ENCODE data around the gene TIPIN. TPM values are rescaled to one million over a fixed set of nuclear protein-coding genes. Genes with fewer than 3 reads are reported as not detected.
"Not testable (repeated sequence)": the region's sequence is repeated elsewhere in the genome, so short reads cannot be mapped to it uniquely, and the experiment has no call there.

Gene TIPIN
- total RNA-seq, 4 donors from 2014 or later: 2.9 to 5.3 (median 3.8) TPM

DNA sequence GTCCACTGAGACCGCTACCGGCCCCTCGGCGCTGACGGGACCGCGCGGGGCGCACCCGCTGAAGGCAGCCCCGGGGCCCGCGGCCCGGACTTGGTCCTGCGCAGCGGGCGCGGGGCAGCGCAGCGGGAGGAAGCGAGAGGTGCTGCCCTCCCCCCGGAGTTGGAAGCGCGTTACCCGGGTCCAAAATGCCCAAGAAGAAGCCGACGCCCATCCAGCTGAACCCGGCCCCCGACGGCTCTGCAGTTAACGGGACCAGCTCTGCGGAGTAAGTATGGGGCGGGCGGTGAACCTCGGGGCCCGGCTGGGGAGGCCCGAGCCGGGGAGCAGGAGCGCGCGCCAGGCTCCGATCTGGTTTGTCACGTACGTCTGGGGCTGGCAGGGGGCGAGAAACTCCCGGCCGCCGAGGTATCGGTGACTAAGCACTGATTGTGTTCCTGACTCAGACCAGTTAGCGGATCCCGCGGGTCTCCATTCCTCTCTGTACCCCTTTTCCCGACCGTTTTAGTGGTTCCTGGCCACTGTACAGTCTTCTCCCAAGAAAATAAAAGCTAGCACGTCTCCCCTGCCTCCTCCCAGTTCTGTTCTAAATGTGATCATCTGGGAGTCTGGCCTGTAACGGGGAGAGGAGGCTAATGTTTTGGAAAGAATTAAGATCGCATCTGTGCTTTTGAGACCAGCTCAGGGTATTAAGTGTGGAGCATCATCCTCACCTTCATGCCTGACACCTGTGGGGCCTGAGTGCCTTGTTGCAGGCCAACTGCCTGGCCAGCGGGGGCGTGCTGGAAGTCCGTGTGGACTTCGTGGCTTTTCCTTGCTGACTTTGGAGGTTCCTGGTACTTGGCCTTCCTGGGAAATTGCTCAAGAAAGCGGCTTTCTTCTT lies 30.9 kb upstream of the TIPIN start:
- intact Hi-C loops (cut with DNase I): loop anchor here (2.0 kb wide), 1 partner anchor 117 kb away; the partner anchor contains the start of genes RPL4 and ZWILCH
- no peaks in the 10 kb centered on the region for H3K27me3 ChIP-seq

GRCh38 chr15:66386204-66387123 lies 30.0 kb upstream of the TIPIN start, which contains the start of gene MAP2K1:
TSS of gene MAP2K1 (plus strand) at chr15:66386912. CDS start at chr15:66387348, 436 bp downstream.
- peak within 1 kb of the TSS; percentile 92 to 99 (median 98) for H3K27ac ChIP-seq (replicated peaks in 1 of 4)
- TF ChIP-seq POLR2A (IDR thresholded peaks at IDR 0.05; ENCODE audit: low read depth) (peak; percentile 43), POLR2AphosphoS5 (IDR thresholded peaks at IDR 0.05) (peak; percentile 89 to 95), CTCF (IDR thresholded peaks at IDR 0.05) (peak; percentile 69 to 83 (median 71)), EP300 (IDR thresholded peaks at IDR 0.05) (no peak)
- H3K27me3 ChIP-seq: no peaks in the 10 kb centered on the region
- intact Hi-C loops (cut with DNase I): loop anchor here (2.0 kb wide), 1 partner anchor 118 kb away; the partner anchor contains the start of genes RPL4 and ZWILCH
- peak within 1 kb of the TSS; percentile 83 to 97 (median 94) for H3K4me3 ChIP-seq
- WGBS: 9% methylated on average over 24 of the region's 69 CpGs
- H3K9me3 ChIP-seq: no peaks in the 10 kb centered on the region
- peaks cover 32 to 45% (median 43%) of the 10 kb centered on the region in 4 donors for H3K4me1 ChIP-seq
- H3K36me3 ChIP-seq: no peaks in the 10 kb centered on the region
- DNase-seq (ENCODE audit: extremely low spot score): peak; percentile 99

More for the DNA sequence above, 30.9 kb upstream of the TIPIN start:
- TF ChIP-seq POLR2AphosphoS5 (IDR thresholded peaks at IDR 0.05) (peak in 1 of 2 donors; percentile 16), POLR2A (IDR thresholded peaks at IDR 0.05; ENCODE audit: low read depth) (no peak), EP300 (IDR thresholded peaks at IDR 0.05) (no peak), CTCF (IDR thresholded peaks at IDR 0.05) (peak; percentile 24 to 49 (median 33))
- H3K27ac ChIP-seq (replicated peaks in 1 of 4): peak overlapping the region; percentile 92 to 99 (median 98)
- H3K36me3 ChIP-seq: no peaks in the 10 kb centered on the region
- H3K4me1 ChIP-seq: peaks cover 33 to 50% (median 45%) of the 10 kb centered on the region in 4 donors
- DNase-seq (ENCODE audit: extremely low spot score): peak; percentile 93
- peak overlapping the region; percentile 83 to 97 (median 94) for H3K4me3 ChIP-seq
- under 1% methylated on average over 35 of the region's 62 CpGs for WGBS
- no peaks in the 10 kb centered on the region for H3K9me3 ChIP-seq

DNA sequence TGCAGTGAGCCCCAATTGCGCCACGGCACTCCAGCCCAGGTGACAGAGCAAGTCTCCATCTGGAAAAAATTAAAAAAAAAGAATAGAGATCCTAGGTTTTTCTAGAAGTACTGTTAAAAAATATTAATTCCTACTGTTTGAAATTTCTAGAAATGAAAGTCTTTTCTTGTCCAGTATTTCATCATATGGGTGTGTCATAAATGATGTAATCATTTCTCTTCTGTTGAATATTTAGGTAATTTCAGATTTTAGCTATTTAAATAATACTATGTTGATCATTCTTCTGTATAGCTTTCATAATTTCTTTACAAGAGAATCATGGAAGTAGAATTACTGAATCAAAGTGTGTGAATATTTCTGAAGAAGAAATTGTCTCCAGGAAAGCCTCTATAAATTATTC lies 24.9 kb upstream of the TIPIN start:
- peaks cover 8 to 12% (median 11%) of the 10 kb centered on the region in 4 donors for H3K4me1 ChIP-seq
- DNase-seq (ENCODE audit: extremely low spot score); H3K4me3 ChIP-seq; intact Hi-C loops (cut with DNase I); H3K27ac ChIP-seq (replicated peaks in 1 of 4); H3K9me3 ChIP-seq; H3K36me3 ChIP-seq; H3K27me3 ChIP-seq: not testable (repeated sequence)
- WGBS: 94% methylated on average over 2 of the region's 2 CpGs

DNA sequence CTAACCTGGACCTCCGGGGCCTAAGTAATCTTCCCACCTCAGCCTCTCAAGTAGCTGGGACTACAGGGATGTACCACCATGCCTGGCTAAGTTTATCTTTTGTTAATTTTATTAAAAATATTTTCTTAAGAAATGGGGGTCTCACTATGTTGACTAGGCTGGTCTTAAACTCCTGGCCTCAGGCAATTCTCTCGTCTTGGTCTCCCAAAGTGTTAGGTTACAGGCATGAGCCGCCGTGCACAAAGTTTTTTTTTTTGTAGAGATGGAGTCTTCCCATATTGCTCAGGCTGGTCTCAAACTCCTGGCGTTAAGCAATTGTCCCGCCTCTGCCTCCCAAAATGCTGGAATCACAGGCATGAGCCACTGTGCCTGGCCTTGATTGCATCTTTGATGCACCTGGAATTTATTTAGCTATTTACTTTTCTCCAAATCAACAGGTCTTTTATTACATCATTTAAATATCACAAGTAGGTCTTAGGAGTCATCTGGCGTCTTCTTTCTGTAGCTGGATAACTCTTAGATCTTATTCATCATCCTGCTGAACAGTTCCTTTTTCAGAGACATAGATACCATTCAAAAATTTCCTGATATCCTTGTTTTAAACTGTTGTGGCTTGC lies 22.4 kb upstream of the TIPIN start:
- no peak overlapping the region for H3K27ac ChIP-seq (replicated peaks in 1 of 4)
- 88% methylated on average over 7 of the region's 7 CpGs for WGBS
- H3K27me3 ChIP-seq: no peaks in the 10 kb centered on the region
- H3K9me3 ChIP-seq: peaks cover 0 to 7% (median 0%) of the 10 kb centered on the region in 4 donors
- no peaks in the 10 kb centered on the region for H3K4me1 ChIP-seq
- H3K36me3 ChIP-seq: no peaks in the 10 kb centered on the region
- DNase-seq (ENCODE audit: extremely low spot score): no peak
- intact Hi-C loops (cut with DNase I): no loop called here
- no peak overlapping the region for H3K4me3 ChIP-seq
- TF ChIP-seq POLR2A (IDR thresholded peaks at IDR 0.05; ENCODE audit: low read depth): no peak

GRCh38 chr15:66374179-66374578 lies 17.7 kb upstream of the TIPIN start:
- 84% methylated on average over 4 of the region's 4 CpGs for WGBS
- no peaks in the 10 kb centered on the region for H3K27me3 ChIP-seq
- TF ChIP-seq POLR2AphosphoS5 (IDR thresholded peaks at IDR 0.05) (no peak), EP300 (IDR thresholded peaks at IDR 0.05) (no peak), POLR2A (IDR thresholded peaks at IDR 0.05; ENCODE audit: low read depth) (no peak)
- H3K36me3 ChIP-seq: no peaks in the 10 kb centered on the region
- H3K4me1 ChIP-seq: peaks cover 0 to 4% (median 0%) of the 10 kb centered on the region in 4 donors
- intact Hi-C loops (cut with DNase I): no loop called here
- H3K27ac ChIP-seq (replicated peaks in 1 of 4): no peak overlapping the region
- H3K4me3 ChIP-seq: no peak overlapping the region
- no peak for DNase-seq (ENCODE audit: extremely low spot score)
- peaks cover 0 to 7% (median 0%) of the 10 kb centered on the region in 4 donors for H3K9me3 ChIP-seq

All from esophagus muscularis mucosa (tissue), 4 donors.